ENCODE results near the gene EXD3. TPM values are rescaled to one million over a fixed set of nuclear protein-coding genes. Genes with fewer than 3 reads are reported as not detected.
"Not testable (repeated sequence)": the region's sequence is repeated elsewhere in the genome, so short reads cannot be mapped to it uniquely, and the experiment has no call there.

Gene EXD3
- total and polyA plus RNA-seq, 2 donors from 2014 or later = 18.9 to 44.5 TPM

DNA sequence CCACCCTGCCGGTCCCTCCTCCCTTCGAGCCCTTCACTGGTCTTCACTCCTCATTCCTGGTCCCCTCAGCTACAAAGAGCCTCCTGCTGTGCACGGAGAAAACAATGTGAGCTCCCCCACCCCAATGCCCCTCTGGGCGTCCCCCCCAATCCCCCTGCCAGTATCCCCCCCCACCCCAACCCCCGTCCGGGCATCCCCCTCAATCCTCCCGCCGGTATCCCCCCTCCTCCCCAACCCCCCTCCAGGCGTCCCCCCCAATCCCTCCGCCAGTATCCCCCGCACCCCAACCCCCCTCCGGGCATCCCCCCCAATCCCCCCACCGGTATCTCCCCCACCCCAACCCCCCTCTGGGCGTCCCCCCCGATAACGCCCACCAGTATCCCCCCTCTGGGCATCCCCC, 42.8 kb downstream of the EXD3 start:
- H3K36me3 ChIP-seq (ENCODE audit: control insufficient read depth in 2 of 3, insufficient read depth in 3 of 3, low read length in 3 of 3) = no peaks in the 10 kb centered on the region
- intact Hi-C loops (cut with DNase I) = no loop called here
- H3K9ac ChIP-seq (ENCODE audit: low read length in 3 of 3) = no peak overlapping the region
- no peak overlapping the region for H3K4me3 ChIP-seq (ENCODE audit: low read length in 3 of 3)
- no peak for FAIRE-seq
- no peaks in the 10 kb centered on the region for H3K4me1 ChIP-seq (ENCODE audit: control insufficient read depth in 2 of 3, insufficient read depth in 2 of 3, low read depth in 1 of 3, low read length in 3 of 3)
- TF ChIP-seq, protein P1, sequence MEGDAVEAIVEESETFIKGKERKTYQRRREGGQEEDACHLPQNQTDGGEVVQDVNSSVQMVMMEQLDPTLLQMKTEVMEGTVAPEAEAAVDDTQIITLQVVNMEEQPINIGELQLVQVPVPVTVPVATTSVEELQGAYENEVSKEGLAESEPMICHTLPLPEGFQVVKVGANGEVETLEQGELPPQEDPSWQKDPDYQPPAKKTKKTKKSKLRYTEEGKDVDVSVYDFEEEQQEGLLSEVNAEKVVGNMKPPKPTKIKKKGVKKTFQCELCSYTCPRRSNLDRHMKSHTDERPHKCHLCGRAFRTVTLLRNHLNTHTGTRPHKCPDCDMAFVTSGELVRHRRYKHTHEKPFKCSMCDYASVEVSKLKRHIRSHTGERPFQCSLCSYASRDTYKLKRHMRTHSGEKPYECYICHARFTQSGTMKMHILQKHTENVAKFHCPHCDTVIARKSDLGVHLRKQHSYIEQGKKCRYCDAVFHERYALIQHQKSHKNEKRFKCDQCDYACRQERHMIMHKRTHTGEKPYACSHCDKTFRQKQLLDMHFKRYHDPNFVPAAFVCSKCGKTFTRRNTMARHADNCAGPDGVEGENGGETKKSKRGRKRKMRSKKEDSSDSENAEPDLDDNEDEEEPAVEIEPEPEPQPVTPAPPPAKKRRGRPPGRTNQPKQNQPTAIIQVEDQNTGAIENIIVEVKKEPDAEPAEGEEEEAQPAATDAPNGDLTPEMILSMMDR (IDR thresholded peaks at IDR 0.05; ENCODE audit: borderline replicate concordance, extremely low read depth, insufficient read depth) = no peak
- no peaks in the 10 kb centered on the region for H3K27me3 ChIP-seq (ENCODE audit: control insufficient read depth, insufficient read depth, low read length)
- peaks cover 0 to 1% (median 0%) of the 10 kb centered on the region in 3 donors for H3K9me3 ChIP-seq (ENCODE audit: control insufficient read depth in 2 of 3, insufficient read depth in 1 of 3, low read length in 3 of 3)
- DNase-seq = no peak
- no peak overlapping the region for H3K27ac ChIP-seq (ENCODE audit: low read depth in 2 of 2, low read length in 2 of 2)

- Histone ChIP-seq H3K9ac (ENCODE audit: low read length in 3 of 3) (no peak overlapping the region), H3K4me1 (ENCODE audit: control insufficient read depth in 2 of 3, insufficient read depth in 2 of 3, low read depth in 1 of 3, low read length in 3 of 3) (no peaks in the 10 kb centered on the region), H3K36me3 (ENCODE audit: control insufficient read depth in 2 of 3, insufficient read depth in 3 of 3, low read length in 3 of 3) (no peaks in the 10 kb centered on the region), H3K27me3 (ENCODE audit: control insufficient read depth, insufficient read depth, low read length) (no peaks in the 10 kb centered on the region), H3K9me3 (ENCODE audit: control insufficient read depth in 2 of 3, insufficient read depth in 1 of 3, low read length in 3 of 3) (peaks cover 0 to 1% (median 0%) of the 10 kb centered on the region in 3 donors), H3K27ac (ENCODE audit: low read depth in 2 of 2, low read length in 2 of 2) (no peak overlapping the region), H3K4me3 (ENCODE audit: low read length in 3 of 3) (no peak overlapping the region)
- FAIRE-seq (no peak), DNase-seq (peak in 1 of 5 donors; percentile 65)
- intact Hi-C loops (cut with DNase I) = no loop called here
- TF ChIP-seq, protein P1 (IDR thresholded peaks at IDR 0.05; ENCODE audit: borderline replicate concordance, extremely low read depth, insufficient read depth) = no peak
Observed at GRCh38 chr9:137379761-137380161, 43.2 kb downstream of the EXD3 start.

- FAIRE-seq; H3K9ac ChIP-seq (ENCODE audit: low read length in 3 of 3); intact Hi-C loops (cut with DNase I); H3K27ac ChIP-seq (ENCODE audit: low read depth in 2 of 2, low read length in 2 of 2); H3K9me3 ChIP-seq (ENCODE audit: control insufficient read depth in 2 of 3, insufficient read depth in 1 of 3, low read length in 3 of 3); H3K4me3 ChIP-seq (ENCODE audit: low read length in 3 of 3); H3K27me3 ChIP-seq (ENCODE audit: control insufficient read depth, insufficient read depth, low read length); H3K36me3 ChIP-seq (ENCODE audit: control insufficient read depth in 2 of 3, insufficient read depth in 3 of 3, low read length in 3 of 3); H3K4me1 ChIP-seq (ENCODE audit: control insufficient read depth in 2 of 3, insufficient read depth in 2 of 3, low read depth in 1 of 3, low read length in 3 of 3): not testable (repeated sequence)
- DNase-seq = peak in 1 of 5 donors; percentile 56
Observed at GRCh38 chr9:137378688-137379410, 44.1 kb downstream of the EXD3 start.

DNA sequence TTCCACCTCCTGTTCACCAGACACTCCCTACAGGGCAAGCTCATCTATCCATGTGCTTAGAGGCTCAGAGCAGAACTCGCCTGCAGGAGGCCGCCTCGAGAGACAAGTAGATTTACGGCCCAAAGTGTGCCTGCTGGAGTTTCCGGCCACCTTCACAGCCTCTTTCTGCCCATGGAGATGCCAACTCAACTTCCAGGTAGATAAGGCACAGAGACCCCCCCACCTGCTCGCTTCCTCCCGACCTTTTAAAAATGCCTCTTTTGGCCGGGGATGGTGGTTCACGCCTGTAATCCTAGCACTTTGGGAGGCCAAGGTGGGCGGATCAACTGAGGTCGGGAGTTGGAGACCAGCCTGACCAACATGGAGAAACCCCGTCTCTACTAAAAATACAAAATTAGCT, 46.6 kb downstream of the EXD3 start:
- intact Hi-C loops (cut with DNase I) = no loop called here
- TF ChIP-seq, protein P1 (IDR thresholded peaks at IDR 0.05; ENCODE audit: borderline replicate concordance, extremely low read depth, insufficient read depth) = no peak

More for the DNA sequence above, 46.6 kb downstream of the EXD3 start:
- Histone ChIP-seq H3K27me3 (ENCODE audit: control insufficient read depth, insufficient read depth, low read length) (no peaks in the 10 kb centered on the region), H3K9me3 (ENCODE audit: control insufficient read depth in 2 of 3, insufficient read depth in 1 of 3, low read length in 3 of 3) (peaks cover 0 to 1% (median 0%) of the 10 kb centered on the region in 3 donors), H3K9ac (ENCODE audit: low read length in 3 of 3) (no peak overlapping the region), H3K36me3 (ENCODE audit: control insufficient read depth in 2 of 3, insufficient read depth in 3 of 3, low read length in 3 of 3) (no peaks in the 10 kb centered on the region), H3K4me3 (ENCODE audit: low read length in 3 of 3) (no peak overlapping the region), H3K4me1 (ENCODE audit: control insufficient read depth in 2 of 3, insufficient read depth in 2 of 3, low read depth in 1 of 3, low read length in 3 of 3) (no peaks in the 10 kb centered on the region), H3K27ac (ENCODE audit: low read depth in 2 of 2, low read length in 2 of 2) (no peak overlapping the region)
- no peak for FAIRE-seq
- DNase-seq = peak in 1 of 5 donors; percentile 16
